CD4-positive, alpha-beta T cell treated with Interleukin-4 for 1 hour (primary cell): Measurements from ENCODE around the gene WWOX.

Experiments
- DNase-seq, 2 donors: peaks; one replicate each; pipeline ENCODE4 v3.0.0-alpha.2; 2020 to 2022

The WWOX gene

GRCh38 chr16:79136955-79137354 lies 1037.5 kb downstream of the WWOX start:
- no peak for DNase-seq

GRCh38 chr16:79137426-79137939 lies 1038.0 kb downstream of the WWOX start:
- DNase-seq, result no peak

GRCh38 chr16:79139799-79140198 lies 1040.3 kb downstream of the WWOX start:
- DNase-seq, result no peak

GRCh38 chr16:79143026-79143425 lies 1043.6 kb downstream of the WWOX start:
- no peak for DNase-seq

GRCh38 chr16:79150151-79150550 lies 1050.7 kb downstream of the WWOX start:
- no peak for DNase-seq

- DNase-seq, result no peak
These were observed 1051.3 kb downstream of the WWOX start for GRCh38 chr16:79150632-79151310.

- no peak for DNase-seq
These were observed 1054.6 kb downstream of the WWOX start for GRCh38 chr16:79154086-79154485.

- DNase-seq, result no peak
These were observed 1056.0 kb downstream of the WWOX start for GRCh38 chr16:79155471-79155870.

GRCh38 chr16:79155904-79156303 lies 1056.5 kb downstream of the WWOX start:
- DNase-seq, result no peak

GRCh38 chr16:79156761-79157160 lies 1057.3 kb downstream of the WWOX start:
- DNase-seq, result no peak

GRCh38 chr16:79158337-79158736 lies 1058.9 kb downstream of the WWOX start:
- DNase-seq, result no peak

GRCh38 chr16:79159261-79160049 lies 1060.0 kb downstream of the WWOX start:
- no peak for DNase-seq

GRCh38 chr16:79162977-79163376 lies 1063.5 kb downstream of the WWOX start:
- no peak for DNase-seq

GRCh38 chr16:79163691-79164387 lies 1064.4 kb downstream of the WWOX start:
- DNase-seq, result no peak

GRCh38 chr16:79164388-79164995 lies 1065.0 kb downstream of the WWOX start:
- DNase-seq, result no peak

- DNase-seq, result no peak
These were observed 1065.6 kb downstream of the WWOX start for GRCh38 chr16:79165079-79165478.

- no peak for DNase-seq
These were observed 1066.1 kb downstream of the WWOX start for GRCh38 chr16:79165506-79165905.

- DNase-seq, result no peak
These were observed 1068.4 kb downstream of the WWOX start for GRCh38 chr16:79167893-79168292.

GRCh38 chr16:79168321-79168720 lies 1068.9 kb downstream of the WWOX start:
- no peak for DNase-seq

GRCh38 chr16:79169239-79169638 lies 1069.8 kb downstream of the WWOX start:
- DNase-seq, result peak in 1 of 2 donors; percentile 34

- DNase-seq, result peak in 1 of 2 donors; percentile 71
These were observed 1071.2 kb downstream of the WWOX start for GRCh38 chr16:79170555-79171246.

- no peak for DNase-seq
These were observed 1072.0 kb downstream of the WWOX start for GRCh38 chr16:79171504-79171903.
